Hepatocyte (in vitro differentiated cells): ENCODE measurements around the gene C6orf15. TPM values are rescaled to one million over a fixed set of nuclear protein-coding genes. Genes with fewer than 3 reads are reported as not detected.

Experiments used
- DNase-seq: peaks from one replicate; pipeline ENCODE4 v3.0.0-alpha.2; 2016; ENCODE audit warnings: low spot score
- H2AFZ ChIP-seq: fragments of 200-600 bp; sonication (generic); 2 replicates; pipeline ENCODE4 v1.6.0; 2016; ENCODE audit warnings: antibody characterized with exemption, mild to moderate bottlenecking
- H3K27ac ChIP-seq: fragments of 200-600 bp; sonication (generic); 2 replicates; pipeline ENCODE4 v1.5.1; 2016; ENCODE audit warnings: mild to moderate bottlenecking
- H3K27me3 ChIP-seq: fragments of 200-600 bp; sonication (generic); 2 replicates; pipeline ENCODE4 v1.6.1; 2016
- H3K36me3 ChIP-seq: fragments of 200-600 bp; sonication (generic); replicated peaks from 2 replicates; pipeline ENCODE4 v1.5.1; 2016; ENCODE audit warnings: low read depth; ENCODE audit not compliant: insufficient read depth
- H3K4me1 ChIP-seq: fragments of 200-600 bp; sonication (generic); 2 replicates; pipeline ENCODE4 v1.5.1; 2016; ENCODE audit warnings: mild to moderate bottlenecking, moderate library complexity; ENCODE audit not compliant: insufficient read depth
- H3K4me2 ChIP-seq: fragments of 200-600 bp; sonication (generic); 2 replicates; pipeline ENCODE4 v1.6.0; 2016
- H3K4me3 ChIP-seq: fragments of 200-600 bp; sonication (generic); 2 replicates; pipeline ENCODE4 v1.5.1; 2016; ENCODE audit warnings: mild to moderate bottlenecking
- H3K79me2 ChIP-seq: fragments of 200-600 bp; sonication (generic); 2 replicates; pipeline ENCODE4 v1.6.0; 2017; ENCODE audit warnings: mild to moderate bottlenecking
- H3K9me2 ChIP-seq: fragments of 200-600 bp; sonication (generic); replicated peaks from 2 replicates; pipeline ENCODE4 v1.6.0; 2017; ENCODE audit warnings: mild to moderate bottlenecking; ENCODE audit not compliant: insufficient read depth
- H3K9me3 ChIP-seq: fragments of 200-600 bp; sonication (generic); 2 replicates; pipeline ENCODE4 v1.5.1; 2016; ENCODE audit warnings: low read depth, mild to moderate bottlenecking
- H4K20me1 ChIP-seq: fragments of 200-600 bp; sonication (generic); 2 replicates; pipeline ENCODE4 v1.6.0; 2016; ENCODE audit warnings: mild to moderate bottlenecking; ENCODE audit not compliant: insufficient read depth, poor library complexity, severe bottlenecking
- CTCF ChIP-seq: fragments of 200-600 bp; sonication (generic); IDR thresholded peaks from 2 replicates; pipeline ENCODE4 v1.5.1; 2016; ENCODE audit warnings: antibody characterized with exemption, mild to moderate bottlenecking; ENCODE audit not compliant: poor library complexity
- EZH2 ChIP-seq: fragments of 200-600 bp; sonication (generic); IDR thresholded peaks from 2 replicates; pipeline ENCODE4 v1.6.1; 2016; ENCODE audit warnings: antibody characterized with exemption, mild to moderate bottlenecking, borderline replicate concordance
- EZH2phosphoT487 ChIP-seq: fragments of 200-600 bp; sonication (generic); IDR thresholded peaks from one replicate; pipeline ENCODE4 v1.6.1; 2018; ENCODE audit warnings: antibody characterized with exemption, mild to moderate bottlenecking, low read depth, moderate library complexity; ENCODE audit not compliant: unreplicated experiment, severe bottlenecking
- WGBS: methylation state at CpG from one replicate; pipeline ENCODE4 v1.1.6; 2016; ENCODE audit warnings: low lambda C conversion rate; ENCODE audit errors: missing lambda C conversion rate; 5-methylcytosine and 5-hydroxymethylcytosine counted together
- polyA plus RNA-seq: library from polyadenylated mRNA; unstranded; fragments of >200 nt; fragmentation: Nextera tagmentation; extraction: Ambion mirVana; gene quantifications from 2 replicates; pipeline ENCODE4 v1.2.1, GENCODE V29; 2016
- total RNA-seq: library from RNA; depleted of rRNA; stranded (reverse); fragments of >200 nt; gene quantifications from 2 replicates; pipeline ENCODE4 v1.2.3, GENCODE V29; 2014

C6orf15 gene
- total and polyA plus RNA-seq, 2 experiments from 2014 or later = not detected

- no peaks in the 10 kb centered on the region for H3K9me2 ChIP-seq
- H3K27me3 ChIP-seq = no peaks in the 10 kb centered on the region
- H3K4me1 ChIP-seq = no peaks in the 10 kb centered on the region
- no peak for TF ChIP-seq CTCF
- no peak for TF ChIP-seq EZH2phosphoT487
- TF ChIP-seq EZH2 = no peak
- no peak overlapping the region for H2AFZ ChIP-seq
- WGBS = 80% methylated on average over 11 of the region's 11 CpGs
- H3K4me2 ChIP-seq = no peak overlapping the region
- H3K4me3 ChIP-seq = no peak overlapping the region
- H3K36me3 ChIP-seq = no peaks in the 10 kb centered on the region
- no peak overlapping the region for H3K27ac ChIP-seq
- no peaks in the 10 kb centered on the region for H3K9me3 ChIP-seq
- no peaks in the 10 kb centered on the region for H4K20me1 ChIP-seq
- no peaks in the 10 kb centered on the region for H3K79me2 ChIP-seq
- no peak for DNase-seq
Observed at GRCh38 chr6:31144970-31145340, 32.6 kb upstream of the C6orf15 start.

- no peaks in the 10 kb centered on the region for H3K9me2 ChIP-seq
- H3K9me3 ChIP-seq = no peaks in the 10 kb centered on the region
- H4K20me1 ChIP-seq = no peaks in the 10 kb centered on the region
- no peak overlapping the region for H3K27ac ChIP-seq
- no peak overlapping the region for H2AFZ ChIP-seq
- H3K27me3 ChIP-seq = no peaks in the 10 kb centered on the region
- no peak overlapping the region for H3K4me2 ChIP-seq
- no peak overlapping the region for H3K4me3 ChIP-seq
- TF ChIP-seq CTCF (no peak), EZH2phosphoT487 (no peak), EZH2 (no peak)
- H3K79me2 ChIP-seq = no peaks in the 10 kb centered on the region
- no peaks in the 10 kb centered on the region for H3K4me1 ChIP-seq
- no peaks in the 10 kb centered on the region for H3K36me3 ChIP-seq
- no peak for DNase-seq
- 92% methylated on average over 18 of the region's 18 CpGs for WGBS
Observed at GRCh38 chr6:31144296-31144969, 32.1 kb upstream of the C6orf15 start.

- DNase-seq = peak; percentile 60
- no peaks in the 10 kb centered on the region for H3K79me2 ChIP-seq
- no peaks in the 10 kb centered on the region for H3K9me2 ChIP-seq
- no peaks in the 10 kb centered on the region for H3K27me3 ChIP-seq
- H3K4me1 ChIP-seq = no peaks in the 10 kb centered on the region
- no peak overlapping the region for H3K4me2 ChIP-seq
- no peak overlapping the region for H3K4me3 ChIP-seq
- H3K36me3 ChIP-seq = no peaks in the 10 kb centered on the region
- H3K9me3 ChIP-seq = no peaks in the 10 kb centered on the region
- WGBS = 49% methylated on average over 11 of the region's 11 CpGs
- no peak overlapping the region for H2AFZ ChIP-seq
- no peaks in the 10 kb centered on the region for H4K20me1 ChIP-seq
- TF ChIP-seq EZH2phosphoT487 (no peak), EZH2 (no peak), CTCF (no peak)
- no peak overlapping the region for H3K27ac ChIP-seq
Observed at GRCh38 chr6:31143148-31143547, 30.8 kb upstream of the C6orf15 start.
